NCI-H748 (cell line): Measurements from ENCODE around the gene AHSA1.
"Not testable (repeated sequence)": the region's sequence is repeated elsewhere in the genome, so short reads cannot be mapped to it uniquely, and the experiment has no call there.

ENCODE experiments used
- DNase-seq: peaks from one replicate; lab custom pipeline; 2025; ENCODE audit not compliant: unreplicated experiment; lab: John Stamatoyannopoulos, UW

Gene AHSA1

GRCh38 chr14:77457522-77458248 lies at the start of gene AHSA1, which contains the start of gene VIPAS39:
Gene AHSA1 (plus strand): TSS chr14:77458093. CDS start chr14:77458190, 97 bp downstream.
Gene VIPAS39 (minus strand): TSS chr14:77457601. CDS start chr14:77454102, 3,499 bp downstream.
- DNase-seq = peak; percentile 99

GRCh38 chr14:77409131-77409533 lies 48.8 kb upstream of the AHSA1 start:
- no peak for DNase-seq

GRCh38 chr14:77415403-77416030 lies 42.4 kb upstream of the AHSA1 start:
- not testable (repeated sequence) for DNase-seq

DNA sequence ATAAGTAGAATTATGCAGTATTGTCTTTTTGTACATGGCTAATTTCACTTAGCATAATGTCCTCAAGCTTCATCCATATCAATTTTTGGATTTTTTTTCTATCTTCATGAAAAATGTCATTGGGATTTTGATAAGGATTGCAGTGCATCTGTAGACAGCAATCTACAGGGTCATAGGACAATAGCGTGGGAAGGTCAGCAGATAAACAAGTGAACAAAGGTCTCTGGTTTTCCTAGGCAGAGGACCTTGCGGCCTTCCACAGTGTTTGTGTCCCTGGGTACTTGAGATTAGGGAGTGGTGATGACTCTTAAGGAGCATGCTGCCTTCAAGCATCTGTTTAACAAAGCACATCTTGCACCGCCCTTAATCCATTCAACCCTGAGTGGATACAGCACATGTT lies 41.8 kb upstream of the AHSA1 start:
- not testable (repeated sequence) for DNase-seq

GRCh38 chr14:77416836-77417235 lies 41.1 kb upstream of the AHSA1 start:
- DNase-seq = no peak

DNA sequence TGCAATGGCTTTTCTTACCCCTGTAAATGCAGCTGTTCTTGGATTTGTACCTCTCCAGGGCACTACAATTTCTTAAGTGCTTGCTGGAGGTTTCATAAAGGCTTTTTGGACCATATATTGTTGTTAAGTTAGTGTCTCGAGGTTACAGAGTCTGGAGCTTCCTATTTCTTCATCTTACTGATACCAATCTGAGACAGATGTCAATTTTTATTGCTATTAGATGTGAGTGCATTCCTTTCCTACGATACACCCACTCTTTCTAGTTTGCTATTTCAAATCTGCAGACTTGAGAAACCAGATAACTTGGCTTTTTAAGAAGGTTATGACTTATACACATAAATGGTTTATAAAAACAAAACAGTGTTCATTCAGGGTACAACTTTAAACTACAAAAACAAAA lies 36.7 kb upstream of the AHSA1 start:
- no peak for DNase-seq

DNA sequence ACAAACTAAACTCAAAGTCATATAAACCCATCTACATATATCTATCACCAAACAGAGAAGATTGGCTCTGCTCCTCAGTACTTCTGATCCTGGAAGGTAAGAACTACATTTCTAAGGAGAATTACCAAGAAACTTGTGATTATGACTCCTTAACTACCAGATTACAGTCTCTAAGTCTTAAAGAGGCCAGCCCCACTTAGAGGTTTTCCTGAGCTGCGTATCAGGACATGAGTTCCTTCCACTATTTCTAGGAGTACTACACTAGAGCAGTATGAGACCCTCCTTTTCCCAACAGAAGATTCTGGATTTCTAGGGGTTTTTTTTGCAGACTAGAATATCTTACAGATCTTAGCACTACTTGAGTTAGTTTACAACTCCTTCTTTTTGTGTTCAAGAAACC lies 34.5 kb upstream of the AHSA1 start, which contains the start of gene NOXRED1:
Gene NOXRED1 (minus strand): TSS at position 101 of the 400 bp plus-strand sequence. CDS start 634 bp downstream, outside the sequence.
- DNase-seq = no peak

- no peak for DNase-seq
Observed at GRCh38 chr14:77424862-77425261, 33.0 kb upstream of the AHSA1 start.

GRCh38 chr14:77426396-77426795 lies 31.5 kb upstream of the AHSA1 start:
- DNase-seq = no peak

DNA sequence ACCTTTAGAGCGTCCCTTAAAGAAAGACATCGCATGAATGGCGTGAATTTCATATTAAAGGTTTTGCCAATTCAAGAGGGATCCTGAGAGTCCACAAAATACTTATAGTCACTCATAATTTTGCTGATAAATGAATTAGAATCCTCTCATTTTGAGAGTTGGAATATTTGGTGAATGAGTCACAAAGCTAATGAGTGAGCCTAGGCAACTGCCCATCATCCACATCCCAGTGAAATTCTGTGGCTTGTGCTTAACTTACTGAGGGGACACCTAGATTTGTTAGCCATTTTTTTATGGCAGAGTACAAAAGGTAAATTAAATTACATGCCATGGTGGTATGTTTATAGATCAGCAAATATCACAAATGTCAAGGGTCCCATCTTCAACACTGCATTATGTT lies 21.9 kb upstream of the AHSA1 start:
- no peak for DNase-seq

DNA sequence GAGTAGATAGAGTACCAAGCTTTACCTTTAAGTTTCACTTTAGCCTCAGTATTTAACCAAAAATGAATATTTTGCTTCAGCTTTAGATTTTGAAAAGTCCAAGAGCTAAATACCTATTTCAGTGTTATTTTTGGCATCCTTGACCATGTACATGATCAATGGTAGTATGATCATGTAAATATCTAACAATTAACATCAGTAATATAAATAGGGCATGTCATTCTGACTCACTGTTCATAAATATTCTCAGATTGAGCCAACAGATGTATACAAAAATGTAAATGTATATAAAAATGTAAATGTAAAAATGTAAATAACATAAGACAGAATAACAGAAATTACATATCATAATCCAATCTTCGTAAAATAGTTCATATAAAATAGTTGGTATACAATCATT lies 19.3 kb upstream of the AHSA1 start:
- no peak for DNase-seq

DNA sequence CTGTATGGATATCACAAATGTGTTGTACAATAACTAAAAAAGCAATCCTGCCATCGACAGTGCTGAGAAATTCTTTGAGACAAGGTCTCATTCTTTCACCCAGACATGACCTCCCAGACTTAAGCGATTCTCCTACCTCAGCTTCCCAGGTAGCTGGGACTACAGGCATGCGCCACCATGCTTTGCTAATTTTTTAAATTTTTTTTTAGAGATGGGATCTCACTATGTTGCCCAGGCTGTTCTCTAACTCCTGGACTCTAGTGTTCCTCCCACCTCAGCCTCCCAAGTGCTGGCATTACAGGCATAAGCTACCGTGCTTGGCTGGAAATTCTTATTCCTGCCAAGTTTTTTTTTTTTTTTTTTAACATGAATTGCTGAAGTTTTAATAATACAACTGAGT lies 18.0 kb upstream of the AHSA1 start:
- no peak for DNase-seq

- DNase-seq = no peak
Observed at GRCh38 chr14:77442196-77442595, 15.7 kb upstream of the AHSA1 start.

GRCh38 chr14:77455966-77456640 lies 1.8 kb upstream of the AHSA1 start:
- DNase-seq = no peak

- DNase-seq = no peak
Observed at GRCh38 chr14:77457115-77457521, 775 bp upstream of the AHSA1 start.

GRCh38 chr14:77458249-77458950 lies 507 bp downstream of the AHSA1 start:
- peak; percentile 63 for DNase-seq

- peak; percentile 71 for DNase-seq
Observed at GRCh38 chr14:77459072-77459723, 1.3 kb downstream of the AHSA1 start.

DNA sequence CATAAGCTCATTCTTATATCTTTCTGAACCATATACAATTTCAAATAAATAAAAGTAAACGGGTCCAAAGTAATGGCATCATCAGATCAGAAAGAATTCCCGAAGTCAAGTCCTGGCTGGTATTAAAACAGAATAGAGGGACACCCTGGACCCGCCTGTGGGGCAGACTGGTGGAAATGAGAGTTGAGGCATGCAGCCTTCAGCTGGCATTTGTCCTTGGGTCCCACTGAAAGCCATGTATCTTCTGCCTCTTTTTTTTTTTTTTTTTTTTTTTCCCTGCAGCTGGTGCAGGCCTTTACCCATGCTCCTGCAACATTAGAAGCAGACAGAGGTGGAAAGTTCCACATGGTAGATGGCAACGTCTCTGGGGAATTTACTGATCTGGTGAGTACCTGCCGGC lies 9.9 kb downstream of the AHSA1 start:
- no peak for DNase-seq

DNA sequence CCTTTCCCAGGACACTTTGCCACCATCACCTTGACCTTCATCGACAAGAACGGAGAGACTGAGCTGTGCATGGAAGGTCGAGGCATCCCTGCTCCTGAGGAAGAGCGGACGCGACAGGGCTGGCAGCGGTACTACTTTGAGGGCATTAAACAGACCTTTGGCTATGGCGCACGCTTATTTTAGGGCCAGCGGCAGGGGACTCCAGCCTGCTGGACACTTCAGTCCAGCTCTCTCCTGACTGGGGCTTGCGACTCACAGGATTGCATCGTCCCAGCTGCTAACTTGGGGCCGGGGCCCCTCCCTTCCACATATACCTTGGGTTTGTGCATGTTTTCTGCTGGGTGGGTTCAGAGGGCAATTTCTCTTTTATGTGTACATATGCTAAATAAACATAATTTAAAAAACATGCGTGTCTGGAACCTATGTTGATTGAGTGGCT lies 11.2 kb downstream of the AHSA1 start:
- DNase-seq = no peak

DNA sequence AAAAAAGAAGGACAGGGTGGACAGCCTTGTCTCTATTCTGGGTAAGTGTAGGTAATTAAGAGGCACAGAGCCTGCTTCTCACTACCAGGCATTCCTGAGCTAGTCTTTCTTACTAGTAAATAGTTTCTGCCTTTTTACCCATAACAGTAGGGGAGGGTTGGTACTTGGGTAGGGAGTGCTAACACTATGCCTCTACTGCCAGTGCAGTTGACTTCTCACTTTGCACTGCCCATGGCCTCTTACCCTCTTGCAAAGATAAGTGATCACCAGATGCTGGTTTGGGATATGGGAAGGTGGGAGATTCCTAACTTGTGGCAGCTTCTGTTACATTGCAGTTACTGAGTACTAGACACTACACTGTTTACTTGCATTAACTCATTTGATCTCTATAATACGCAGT lies 11.6 kb downstream of the AHSA1 start:
- DNase-seq = no peak
